Calu3 (cell line): ENCODE results near the gene AOAH. TPM values are rescaled to one million over a fixed set of nuclear protein-coding genes. Genes with fewer than 3 reads are reported as not detected.

Experiments
- BruUV-seq: library from RNA; stranded (reverse); fragments of 400-500 nt; replicated peaks from 2 replicates; lab custom pipeline; 2021; lab: Mats Ljungman, UMichigan
- CTCF ChIA-PET: fragments of 300-600 bp; sonication (Branson Sonifier 250); formaldehyde crosslinking; loops from one replicate; lab custom pipeline; 2022; ENCODE audit warnings: antibody characterized with exemption; lab: Charles Lee
- DNase-seq: peaks from one replicate; pipeline ENCODE4 v3.0.0; 2022
- H3K27ac Mint-ChIP-seq: one replicate; pipeline ENCODE4 v1.8.0; 2022; ENCODE audit warnings: mixed read lengths; ENCODE audit not compliant: unreplicated experiment
- H3K27me3 Mint-ChIP-seq: one replicate; pipeline ENCODE4 v1.8.0; 2022; ENCODE audit warnings: mixed read lengths; ENCODE audit not compliant: unreplicated experiment
- H3K36me3 Mint-ChIP-seq: one replicate; pipeline ENCODE4 v1.8.0; 2022; ENCODE audit warnings: mild to moderate bottlenecking, moderate library complexity, mixed read lengths; ENCODE audit not compliant: insufficient read depth, unreplicated experiment
- H3K4me1 Mint-ChIP-seq: one replicate; pipeline ENCODE4 v1.8.0; 2022; ENCODE audit warnings: mild to moderate bottlenecking, low read depth, mixed read lengths; ENCODE audit not compliant: unreplicated experiment
- H3K4me3 Mint-ChIP-seq: one replicate; pipeline ENCODE4 v1.8.0; 2022; ENCODE audit warnings: mild to moderate bottlenecking, low read depth, moderate library complexity, mixed read lengths; ENCODE audit not compliant: unreplicated experiment
- H3K9me3 Mint-ChIP-seq: one replicate; pipeline ENCODE4 v1.8.0; 2022; ENCODE audit warnings: low read depth, mixed read lengths; ENCODE audit not compliant: unreplicated experiment
- intact Hi-C: fragments of 100-400 bp; cut with micrococcal nuclease; formaldehyde crosslinking; loops from one replicate; pipeline ENCODE4 v1.10.0; 2022; ENCODE audit not compliant: unreplicated experiment
- total RNA-seq: library from RNA; stranded (reverse); gene quantifications from 2 replicates; pipeline ENCODE4 v1.2.3, GENCODE V29; 2022
- TF ChIP-seq, protein P1 (sequence below): fragments of 200-600 bp; IDR thresholded peaks from one replicate; pipeline ENCODE4 v1.8.0; 2022; ENCODE audit warnings: antibody characterized with exemption; ENCODE audit not compliant: unreplicated experiment

Gene AOAH
- total RNA-seq, 1 experiment from 2014 or later, result not detected

DNA sequence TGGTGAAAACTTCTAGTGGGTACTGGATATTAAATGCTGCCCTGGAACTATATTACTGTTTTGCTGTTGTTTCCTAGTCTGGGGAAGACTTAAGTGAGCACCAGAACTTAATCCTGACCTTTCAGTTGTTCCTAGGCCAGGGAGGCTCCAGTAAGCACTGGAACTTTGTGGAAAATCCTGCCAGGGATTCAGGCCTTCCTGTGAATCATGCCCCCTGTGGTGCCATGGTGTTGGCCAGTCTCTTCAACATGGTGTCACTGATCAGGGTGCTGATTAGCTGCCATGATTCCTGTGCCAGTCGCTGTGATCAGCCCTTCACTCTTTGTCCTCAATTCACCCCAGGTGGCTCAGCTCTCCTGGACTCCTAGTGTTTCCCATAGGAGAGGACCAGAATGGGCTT is 8.5 kb upstream of the AOAH start:
- no peaks in the 10 kb centered on the region for H3K36me3 Mint-ChIP-seq
- BruUV-seq, result no TSS peak
- H3K27me3 Mint-ChIP-seq, result peaks cover 12% of the 10 kb centered on the region
- H3K4me3 Mint-ChIP-seq, result no peak overlapping the region
- H3K27ac Mint-ChIP-seq, result no peak overlapping the region
- no peaks in the 10 kb centered on the region for H3K9me3 Mint-ChIP-seq
- intact Hi-C loops, result no loop called here
- TF ChIP-seq, protein P1, sequence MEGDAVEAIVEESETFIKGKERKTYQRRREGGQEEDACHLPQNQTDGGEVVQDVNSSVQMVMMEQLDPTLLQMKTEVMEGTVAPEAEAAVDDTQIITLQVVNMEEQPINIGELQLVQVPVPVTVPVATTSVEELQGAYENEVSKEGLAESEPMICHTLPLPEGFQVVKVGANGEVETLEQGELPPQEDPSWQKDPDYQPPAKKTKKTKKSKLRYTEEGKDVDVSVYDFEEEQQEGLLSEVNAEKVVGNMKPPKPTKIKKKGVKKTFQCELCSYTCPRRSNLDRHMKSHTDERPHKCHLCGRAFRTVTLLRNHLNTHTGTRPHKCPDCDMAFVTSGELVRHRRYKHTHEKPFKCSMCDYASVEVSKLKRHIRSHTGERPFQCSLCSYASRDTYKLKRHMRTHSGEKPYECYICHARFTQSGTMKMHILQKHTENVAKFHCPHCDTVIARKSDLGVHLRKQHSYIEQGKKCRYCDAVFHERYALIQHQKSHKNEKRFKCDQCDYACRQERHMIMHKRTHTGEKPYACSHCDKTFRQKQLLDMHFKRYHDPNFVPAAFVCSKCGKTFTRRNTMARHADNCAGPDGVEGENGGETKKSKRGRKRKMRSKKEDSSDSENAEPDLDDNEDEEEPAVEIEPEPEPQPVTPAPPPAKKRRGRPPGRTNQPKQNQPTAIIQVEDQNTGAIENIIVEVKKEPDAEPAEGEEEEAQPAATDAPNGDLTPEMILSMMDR, result no peak
- CTCF ChIA-PET, result interaction anchor here (0.5 kb wide), 2 partner anchors 8 to 262 kb away, joined by 3 to 4 read pairs; no protein-coding TSS in a partner anchor
- H3K4me1 Mint-ChIP-seq, result no peaks in the 10 kb centered on the region
- no peak for DNase-seq

DNA sequence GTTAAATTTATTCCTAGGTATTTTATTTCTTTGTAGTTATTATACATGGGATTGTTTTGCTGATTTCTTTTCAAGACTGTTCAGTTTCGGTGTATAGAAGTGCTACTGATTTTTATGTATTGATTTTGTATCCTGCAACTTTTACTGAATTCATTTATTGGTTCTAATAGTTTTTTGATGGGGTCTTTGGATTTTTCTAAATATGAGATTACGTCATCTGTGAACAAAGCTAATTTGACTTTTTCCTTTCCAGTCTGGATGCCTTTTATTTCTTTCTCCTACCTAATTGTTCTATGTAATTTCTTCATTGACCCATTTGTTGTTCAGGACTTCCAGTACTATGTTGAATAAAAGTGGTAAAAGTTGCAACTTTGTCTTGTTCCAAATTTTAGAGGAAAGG is 5.8 kb upstream of the AOAH start:
- H3K9me3 Mint-ChIP-seq, result no peaks in the 10 kb centered on the region
- BruUV-seq, result no TSS peak

DNA sequence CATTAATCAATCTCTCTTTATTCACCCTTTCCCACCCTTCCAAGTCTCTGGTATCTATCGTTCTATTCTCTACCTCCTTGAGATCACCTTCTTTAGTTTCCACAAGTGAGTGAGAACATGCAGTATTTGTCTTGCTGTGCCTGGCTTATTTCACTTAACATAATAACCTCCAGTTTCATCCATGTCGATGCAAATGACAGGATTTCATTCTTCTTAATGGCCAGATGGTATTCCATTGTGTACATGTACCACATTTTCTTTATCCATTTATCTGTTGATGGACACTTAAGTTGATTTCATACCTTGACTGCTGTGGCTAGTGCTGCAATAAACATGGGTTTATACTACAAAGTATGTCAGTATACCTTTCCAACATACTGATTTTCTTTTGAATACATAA is 3.8 kb upstream of the AOAH start:
- no peak for DNase-seq
- no peak overlapping the region for H3K27ac Mint-ChIP-seq
- no TSS peak for BruUV-seq
- H3K4me3 Mint-ChIP-seq, result no peak overlapping the region
- CTCF ChIA-PET, result no interaction called here
- intact Hi-C loops, result no loop called here
- H3K4me1 Mint-ChIP-seq, result no peaks in the 10 kb centered on the region
- no peaks in the 10 kb centered on the region for H3K27me3 Mint-ChIP-seq
- H3K9me3 Mint-ChIP-seq, result no peaks in the 10 kb centered on the region
- no peaks in the 10 kb centered on the region for H3K36me3 Mint-ChIP-seq
- TF ChIP-seq, protein P1, result no peak

More for the DNA sequence above, 5.8 kb upstream of the AOAH start:
- Mint-ChIP-seq H3K27ac (no peak overlapping the region), H3K4me1 (no peaks in the 10 kb centered on the region), H3K27me3 (no peaks in the 10 kb centered on the region), H3K4me3 (no peak overlapping the region), H3K36me3 (no peaks in the 10 kb centered on the region)
- DNase-seq, result no peak
- intact Hi-C loops, result no loop called here
- TF ChIP-seq, protein P1, result no peak
- CTCF ChIA-PET, result no interaction called here

DNA sequence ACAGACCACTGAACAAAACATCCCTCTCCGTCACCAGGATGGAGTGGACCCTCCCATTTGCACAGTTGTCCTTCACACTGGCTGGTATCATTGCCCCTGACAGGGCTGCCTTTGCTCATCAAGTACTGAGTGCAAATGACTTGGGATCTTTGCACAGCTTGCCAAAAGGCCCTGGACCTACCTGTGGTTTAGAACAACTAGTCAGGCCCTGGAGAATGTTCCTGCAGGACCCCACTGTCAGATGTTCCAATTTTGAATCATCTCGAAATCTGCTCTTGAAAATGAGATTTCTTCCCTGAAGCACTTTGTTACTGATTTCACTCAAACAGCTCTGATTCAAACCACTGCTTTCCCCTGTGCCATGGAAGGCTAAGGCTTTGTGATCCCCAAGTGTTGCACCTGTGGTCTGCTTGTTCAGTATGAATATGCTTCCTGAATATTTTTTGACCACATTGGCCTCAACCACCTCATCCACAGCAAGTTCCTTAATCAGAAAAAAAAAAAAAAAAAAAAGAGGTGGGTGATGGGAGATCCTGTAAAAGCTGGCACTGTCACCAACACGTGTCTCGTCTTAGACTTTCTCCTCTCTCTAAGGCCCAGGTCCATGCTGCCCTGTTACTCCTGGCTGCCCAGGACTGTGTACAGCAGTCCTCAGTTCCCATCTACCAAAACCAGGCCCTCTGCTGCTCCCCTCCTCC is 2.7 kb upstream of the AOAH start:
- intact Hi-C loops, result no loop called here
- no peak overlapping the region for H3K27ac Mint-ChIP-seq
- no peaks in the 10 kb centered on the region for H3K4me1 Mint-ChIP-seq
- TF ChIP-seq, protein P1, result no peak
- H3K27me3 Mint-ChIP-seq, result no peaks in the 10 kb centered on the region
- CTCF ChIA-PET, result interaction anchor here (1.2 kb wide), 1 partner anchor 455 kb away, joined by 3 read pairs; no protein-coding TSS in a partner anchor
- no peaks in the 10 kb centered on the region for H3K9me3 Mint-ChIP-seq
- DNase-seq, result no peak
- no TSS peak for BruUV-seq
- no peaks in the 10 kb centered on the region for H3K36me3 Mint-ChIP-seq
- H3K4me3 Mint-ChIP-seq, result no peak overlapping the region
